HL-60/S4 treated with phorbol 12-myristate 13-acetate at 8.2 ng/mL for 4 days and 3 days (cell line): ENCODE results near the gene ATP6V1C2.

Experiments
- in situ Hi-C: fragments of 300-500 bp; cut with MboI; formaldehyde crosslinking; loops from 2 replicates; pipeline ENCODE4 v1.15.0; 2022; ENCODE audit warnings: low sequenced_read_pairs

Gene ATP6V1C2

DNA sequence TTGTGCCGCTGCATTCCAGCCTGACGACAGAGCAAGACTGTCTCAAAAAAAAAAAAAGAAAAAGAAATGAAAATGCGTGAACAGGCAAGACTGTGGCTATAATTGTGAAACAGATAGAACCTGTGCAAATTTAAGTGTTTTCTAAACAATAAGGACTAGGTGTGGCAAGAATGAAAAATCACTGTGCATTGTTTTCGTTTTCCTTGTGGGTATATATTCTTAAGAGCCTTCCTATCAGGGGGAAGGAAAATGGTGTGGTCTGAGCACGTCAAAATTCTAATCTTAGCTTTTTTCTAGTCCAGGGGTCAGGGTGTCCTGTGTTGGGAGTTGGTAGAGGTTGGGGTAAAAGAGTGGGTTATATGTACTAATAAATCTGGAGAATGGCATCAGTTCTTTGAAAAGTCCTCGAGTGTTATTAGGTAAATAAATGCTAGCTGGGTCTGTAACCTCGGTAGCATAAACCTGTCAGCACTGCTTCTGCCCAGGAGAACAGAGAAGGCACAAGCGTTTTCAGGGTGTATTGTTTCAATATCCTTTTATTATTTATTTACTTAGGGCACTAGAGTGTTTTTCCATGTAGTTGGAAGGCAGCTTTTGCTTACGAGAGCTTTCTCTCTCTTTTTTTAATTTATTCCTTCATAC, 11.6 kb downstream of the ATP6V1C2 start:
- in situ Hi-C loops = no loop called here

GRCh38 chr2:10733566-10733925, 12.1 kb downstream of the ATP6V1C2 start:
- in situ Hi-C loops = no loop called here

GRCh38 chr2:10733980-10734379, 12.6 kb downstream of the ATP6V1C2 start:
- in situ Hi-C loops = no loop called here

- in situ Hi-C loops = no loop called here
These were observed 16.8 kb downstream of the ATP6V1C2 start for GRCh38 chr2:10738192-10738591.

DNA sequence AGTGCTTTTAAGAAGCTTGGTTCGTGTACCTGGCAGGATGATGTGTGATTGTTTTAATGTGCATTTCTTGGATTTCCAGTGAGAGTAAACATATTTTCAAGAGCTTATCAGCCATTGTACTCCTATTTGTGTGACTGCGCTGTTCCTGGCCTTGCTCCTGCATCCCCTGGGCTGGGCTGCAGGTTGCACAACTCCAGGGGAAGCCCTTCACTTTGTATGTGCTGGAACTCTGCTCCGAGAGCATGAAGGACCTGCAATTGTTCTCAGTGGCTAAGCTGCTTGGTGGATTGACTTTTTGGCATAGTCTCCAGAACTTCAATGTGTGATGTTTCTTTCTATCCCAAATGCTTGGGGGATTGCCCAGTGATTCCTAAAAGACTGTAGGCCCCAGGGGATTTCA, 18.8 kb downstream of the ATP6V1C2 start:
- in situ Hi-C loops = no loop called here

GRCh38 chr2:10741139-10741538, 19.7 kb downstream of the ATP6V1C2 start:
- in situ Hi-C loops = no loop called here

DNA sequence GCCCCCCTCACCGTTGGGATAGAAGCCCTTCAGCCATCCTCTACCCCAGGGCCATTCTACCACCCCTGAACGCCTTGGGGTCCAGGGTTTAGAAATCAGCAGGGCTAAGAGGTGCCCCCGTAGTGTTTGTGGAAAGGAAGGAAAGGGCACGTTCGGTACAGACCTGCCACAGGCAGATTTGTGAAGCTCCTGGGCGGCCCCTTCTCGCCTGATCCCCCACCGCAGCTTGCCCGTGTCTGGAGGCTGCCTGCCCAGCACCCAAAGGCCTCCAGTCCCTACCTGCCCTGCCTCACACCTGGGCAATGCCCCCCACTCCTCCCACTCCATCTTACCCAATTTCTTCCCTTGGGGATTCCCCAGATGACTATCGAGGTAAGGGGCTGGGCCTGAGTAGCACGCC, 21.2 kb downstream of the ATP6V1C2 start:
- in situ Hi-C loops = no loop called here

DNA sequence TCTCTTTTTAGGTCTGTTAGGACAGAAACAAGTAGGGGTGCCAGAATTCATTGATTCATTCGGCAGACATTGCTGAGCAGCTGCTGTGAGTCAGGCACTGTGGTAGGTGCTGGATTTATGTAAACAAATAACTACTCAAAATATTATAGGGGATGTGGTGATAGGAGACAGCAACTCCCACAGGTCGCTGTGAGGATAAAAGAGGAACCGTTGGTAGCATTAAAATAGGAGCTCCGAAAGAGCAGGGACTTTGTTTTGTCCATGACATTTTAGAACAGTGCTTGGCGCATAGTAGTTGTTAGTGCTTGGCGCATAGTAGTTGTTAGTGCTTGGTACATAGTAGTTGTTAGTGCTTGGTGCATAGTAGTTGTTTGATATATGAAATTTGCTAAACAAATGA, 29.2 kb downstream of the ATP6V1C2 start:
- in situ Hi-C loops = no loop called here

GRCh38 chr2:10752236-10752635, 30.8 kb downstream of the ATP6V1C2 start:
- in situ Hi-C loops = no loop called here

DNA sequence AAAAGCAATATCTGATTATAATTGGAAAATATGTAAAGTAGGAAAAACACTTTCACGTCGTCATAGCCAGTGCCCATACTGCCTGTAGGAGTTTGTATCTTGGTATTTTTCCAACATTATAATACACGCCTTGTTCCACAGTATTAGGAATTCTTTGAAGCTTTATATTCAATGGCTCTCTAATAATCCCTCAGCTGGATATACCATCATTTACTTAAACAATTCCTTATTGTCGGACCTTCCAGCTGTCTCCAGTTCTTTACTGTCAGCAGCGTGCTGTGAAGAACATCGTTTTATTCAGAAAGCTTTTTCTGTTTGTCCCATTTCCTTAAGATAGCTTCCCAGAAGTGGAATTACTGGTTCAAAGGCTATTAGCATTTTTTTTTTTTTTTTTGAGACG, 31.7 kb downstream of the ATP6V1C2 start:
- in situ Hi-C loops = no loop called here

DNA sequence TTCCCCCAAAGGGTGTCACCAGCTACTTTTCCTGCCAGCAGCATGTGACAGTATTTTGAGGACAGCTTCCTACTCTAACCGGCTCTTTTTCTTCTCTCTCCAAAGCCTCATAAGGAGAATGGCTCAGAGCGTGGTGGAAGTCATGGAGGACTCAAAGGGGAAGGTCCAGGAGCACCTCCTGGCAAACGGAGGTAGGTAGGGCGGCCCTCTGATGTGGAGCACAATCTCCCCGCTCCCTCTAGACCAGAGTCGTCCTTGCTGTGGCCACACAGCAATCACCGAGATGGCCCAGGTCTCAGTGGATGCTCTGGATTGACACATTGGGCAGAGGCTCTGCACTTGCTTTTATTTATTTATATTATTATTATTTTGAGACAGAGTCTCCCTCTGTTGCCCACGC, 32.4 kb downstream of the ATP6V1C2 start:
- in situ Hi-C loops = no loop called here

DNA sequence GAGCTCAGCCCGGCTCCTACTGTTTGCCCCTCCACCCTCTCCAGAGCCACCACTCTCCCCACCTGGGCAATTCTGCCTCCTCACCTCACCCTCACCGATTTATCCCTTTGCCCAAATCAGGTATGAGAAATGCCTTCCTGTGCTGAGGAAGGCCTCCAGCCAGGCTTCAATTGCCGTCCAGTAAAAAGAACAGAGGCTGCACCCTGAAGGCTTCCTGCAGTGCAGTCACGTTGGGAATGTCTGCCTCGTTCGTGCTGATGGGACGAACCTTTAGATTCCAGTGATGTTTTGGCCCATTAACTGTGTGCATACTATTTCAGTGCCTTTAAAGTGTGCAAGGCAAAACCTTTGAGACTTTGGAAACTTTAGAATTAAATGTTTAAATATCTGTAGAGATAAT, 34.2 kb downstream of the ATP6V1C2 start:
- in situ Hi-C loops = no loop called here

DNA sequence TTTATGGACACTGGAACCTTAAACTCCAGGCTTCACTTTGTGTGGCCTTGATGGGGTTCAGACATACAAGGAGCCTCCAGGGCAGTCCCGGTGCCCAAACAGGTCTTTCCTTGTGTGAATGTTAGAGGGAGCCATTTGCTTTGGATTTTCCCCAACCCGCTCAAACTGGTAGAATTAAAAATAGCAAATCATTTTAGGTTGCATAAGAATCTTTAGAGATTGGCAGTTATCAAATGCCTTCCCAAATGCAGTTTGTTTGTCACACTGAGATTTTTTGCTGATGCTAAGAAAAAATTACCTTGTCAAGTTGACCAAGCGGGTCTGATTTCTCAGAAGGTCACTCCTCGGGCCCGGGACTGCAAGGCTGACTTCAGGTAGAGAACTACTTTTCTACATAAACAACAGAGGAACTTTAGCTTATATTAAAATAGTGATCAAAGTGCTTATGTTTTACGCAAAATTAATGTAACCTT, 36.4 kb downstream of the ATP6V1C2 start:
- in situ Hi-C loops = no loop called here

- in situ Hi-C loops = no loop called here
These were observed 37.8 kb downstream of the ATP6V1C2 start for GRCh38 chr2:10759151-10759714.

DNA sequence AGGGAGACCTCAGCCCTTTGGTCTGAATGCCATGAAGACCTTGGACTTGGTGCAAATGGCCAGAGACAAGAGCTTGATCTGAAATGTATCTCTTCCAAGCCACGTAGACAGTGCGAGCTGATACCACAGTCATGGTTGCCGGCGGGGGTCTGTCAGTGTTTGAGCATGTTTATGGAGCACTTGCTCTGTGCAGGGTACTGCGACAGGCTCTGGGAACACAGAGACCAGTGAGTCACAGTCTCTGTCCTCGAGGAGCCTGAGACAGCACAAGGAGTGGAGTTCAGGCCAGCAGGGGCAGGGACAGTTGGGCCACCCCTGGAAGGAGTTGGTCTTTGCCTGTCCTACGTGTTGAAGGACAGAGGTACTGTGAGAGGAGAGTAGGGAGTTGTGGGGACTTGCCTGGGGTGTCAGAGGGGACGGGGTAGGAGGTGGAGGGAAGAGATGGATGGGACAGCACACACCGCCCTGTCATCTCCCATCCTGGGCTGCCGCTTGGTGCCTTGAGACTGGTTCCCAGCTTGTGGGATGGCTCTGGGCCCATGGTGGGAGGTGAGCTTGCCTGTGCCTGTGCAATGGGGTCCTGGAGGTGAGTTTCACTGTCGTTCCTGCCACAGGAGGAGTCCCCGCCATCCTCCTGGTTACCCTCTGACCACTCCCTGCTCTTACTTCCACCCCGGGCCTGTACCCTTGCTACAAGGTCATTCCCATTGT, 39.5 kb downstream of the ATP6V1C2 start:
- in situ Hi-C loops = no loop called here

- in situ Hi-C loops = no loop called here
These were observed 40.2 kb downstream of the ATP6V1C2 start for GRCh38 chr2:10761591-10761990.

DNA sequence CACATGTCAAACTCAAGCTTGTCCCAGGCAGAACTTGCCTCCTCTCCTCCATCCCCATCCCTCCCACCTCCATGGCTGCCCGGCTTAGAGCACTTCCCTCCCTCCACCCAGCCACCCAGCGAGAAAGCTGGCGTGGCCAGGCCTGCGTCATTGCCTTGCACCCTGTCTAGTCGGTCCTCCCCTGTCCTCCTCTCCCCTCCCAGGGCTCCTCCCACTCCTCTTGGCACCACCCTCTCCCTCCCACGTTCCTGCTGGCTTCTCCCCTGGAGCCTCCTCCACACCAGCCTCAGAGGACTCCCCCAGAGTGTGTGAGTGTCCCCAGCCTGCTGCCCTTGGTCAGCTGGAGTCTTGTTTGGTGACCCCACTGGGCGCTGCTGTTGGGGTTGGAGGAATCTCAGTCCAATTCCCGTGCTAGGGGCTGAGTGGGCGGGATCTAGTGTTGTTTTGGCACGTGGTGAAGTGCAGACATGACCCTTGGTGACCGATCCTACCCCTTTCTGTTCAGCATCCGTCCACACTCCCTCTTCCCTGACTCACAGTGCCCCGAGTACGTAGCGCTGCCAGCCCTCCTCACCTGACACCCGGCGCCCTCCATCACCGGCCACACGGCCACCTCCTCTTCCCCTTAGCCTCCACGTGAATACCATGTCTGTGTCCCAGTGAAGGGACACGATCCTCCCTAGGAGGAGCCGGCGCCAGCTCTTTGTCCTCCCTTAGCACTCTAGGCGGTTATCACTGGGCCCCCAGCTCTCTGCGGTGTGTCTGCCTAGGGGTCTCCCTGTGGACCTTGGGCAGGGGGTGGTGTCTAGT, 41.4 kb downstream of the ATP6V1C2 start:
- in situ Hi-C loops = no loop called here

DNA sequence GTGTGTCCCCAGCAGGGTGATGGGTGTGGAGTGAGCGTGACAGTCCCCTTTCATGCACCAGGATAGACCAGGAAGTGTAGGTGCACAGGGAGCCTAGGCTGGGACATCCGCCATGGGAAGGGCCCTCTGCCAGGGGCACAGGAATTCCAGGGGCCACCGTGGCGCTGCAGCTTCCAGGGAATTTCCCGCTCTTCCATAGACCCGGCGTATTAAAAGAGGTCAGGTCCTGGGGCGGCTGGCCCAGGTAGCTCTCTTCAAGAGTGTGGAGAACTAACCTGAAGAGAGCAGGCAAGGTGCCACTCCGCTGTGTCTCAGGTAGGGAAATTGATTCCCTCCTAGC, 42.0 kb downstream of the ATP6V1C2 start:
- in situ Hi-C loops = no loop called here

- in situ Hi-C loops = no loop called here
These were observed 42.8 kb downstream of the ATP6V1C2 start for GRCh38 chr2:10764096-10764785.

DNA sequence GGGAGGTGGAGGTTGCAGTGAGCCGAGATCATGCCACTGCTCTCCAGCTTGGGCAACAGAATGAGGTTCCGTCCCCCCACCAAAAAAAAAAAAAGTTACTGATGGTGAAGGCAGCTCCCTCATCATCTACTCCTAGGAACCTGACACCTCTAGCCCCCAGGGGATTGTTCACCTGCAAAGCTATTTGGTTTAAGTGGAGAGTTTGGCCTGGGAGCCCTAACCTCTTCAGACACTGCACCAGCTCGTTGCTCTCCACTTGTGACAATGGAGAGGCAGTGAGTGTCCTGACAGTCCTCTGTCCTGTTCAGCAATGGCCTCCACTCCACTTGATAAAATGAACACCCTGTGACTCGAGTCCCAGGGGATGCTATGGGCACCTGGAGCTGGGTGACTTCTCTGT, 43.5 kb downstream of the ATP6V1C2 start:
- in situ Hi-C loops = no loop called here

DNA sequence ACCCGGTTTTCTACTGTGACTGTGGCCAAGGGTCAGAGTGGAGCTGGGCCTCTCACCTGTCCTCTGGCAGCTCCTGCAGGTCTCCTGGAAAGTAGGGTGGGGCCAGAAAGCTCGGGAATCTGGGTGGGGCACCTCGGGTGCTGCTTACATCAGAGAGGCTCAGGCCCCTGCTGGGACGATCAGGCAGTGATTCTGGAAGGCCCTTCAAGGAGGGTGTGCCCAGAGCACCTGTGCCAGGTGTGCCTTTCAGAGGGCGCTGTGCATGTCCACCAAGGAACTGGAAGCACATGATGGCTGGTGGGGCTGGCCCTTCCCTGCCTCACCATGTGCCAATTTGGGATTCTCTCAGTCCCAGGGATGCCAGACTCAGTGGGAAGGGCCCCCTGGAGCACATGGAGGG, 44.0 kb downstream of the ATP6V1C2 start:
- in situ Hi-C loops = no loop called here
